Mucosa of descending colon (tissue), 3 donors: ENCODE results near the gene MIF4GD. TPM values are rescaled to one million over a fixed set of nuclear protein-coding genes. Genes with fewer than 3 reads are reported as not detected.
"Not testable (repeated sequence)": the region's sequence is repeated elsewhere in the genome, so short reads cannot be mapped to it uniquely, and the experiment has no call there.

Experiments
- ATAC-seq: fragments of 200-7000 bp; cut with Tn5 transposase; one replicate; pipeline ENCODE4 v1.9.1; 2020; ENCODE audit warnings: mild to moderate bottlenecking, moderate library complexity
- DNase-seq, 3 donors: peaks; one replicate each; pipeline ENCODE4 v3.0.0-alpha.2; 2020
- H3K36me3 ChIP-seq: fragments of 200-600 bp; one replicate; pipeline ENCODE4 v1.8.0; 2021; ENCODE audit warnings: low read depth, mild to moderate bottlenecking
- H3K4me1 ChIP-seq: fragments of 200-600 bp; one replicate; pipeline ENCODE4 v1.8.0; 2021; ENCODE audit warnings: low read depth, mild to moderate bottlenecking
- H3K4me3 ChIP-seq: fragments of 200-600 bp; one replicate; pipeline ENCODE4 v1.8.0; 2021; ENCODE audit warnings: mild to moderate bottlenecking
- H3K9me3 ChIP-seq: fragments of 200-600 bp; one replicate; pipeline ENCODE4 v1.8.0; 2021; ENCODE audit warnings: mild to moderate bottlenecking
- CTCF ChIP-seq: fragments of 200-600 bp; IDR thresholded peaks from one replicate; pipeline ENCODE4 v1.8.0; 2022; ENCODE audit warnings: antibody characterized with exemption, mild to moderate bottlenecking
- intact Hi-C, 2 donors: fragments of 100-400 bp; cut with DNase I in 1 of 2; cut with micrococcal nuclease in 1 of 2; formaldehyde crosslinking; loops; one replicate each; pipeline versions ENCODE4 v1.11.0 to v1.11.1; 2022; cut with DNase I, micrococcal nuclease
- total RNA-seq, 3 donors: library from RNA; stranded (reverse); fragmentation: NEBNext Ultra II Directional in 2 of 3; extraction: Animal tissue kit (Norgen Biotek cat#: 25700) in 2 of 3; gene quantifications; one replicate each; pipeline versions ENCODE4 v1.2.1 to v1.2.4, GENCODE V29; 2021 to 2023
- donor health status: DM: no; HTN: no; CAD: no; lungs with moderate emphysema.
- donor health status: DM: no; HTN: no; CAD: no.
- donor health status: DM: no; HTN: yes; CAD: no.

MIF4GD gene
- total RNA-seq, 3 donors from 2014 or later = 17.3 to 21.4 (median 19.1) TPM

- Histone ChIP-seq H3K4me1 (no peaks in the 10 kb centered on the region), H3K9me3 (no peaks in the 10 kb centered on the region), H3K36me3 (no peaks in the 10 kb centered on the region), H3K4me3 (no peak overlapping the region)
- DNase-seq (no peak), ATAC-seq (no peak)
- intact Hi-C loops = no loop called here
- TF ChIP-seq CTCF = no peak
Measured at GRCh38 chr17:75301502-75302206, 30.6 kb upstream of the MIF4GD start.

- no peaks in the 10 kb centered on the region for H3K4me1 ChIP-seq
- TF ChIP-seq CTCF = no peak
- ATAC-seq (peak; percentile 31), DNase-seq (no peak)
- H3K9me3 ChIP-seq = no peaks in the 10 kb centered on the region
- no peak overlapping the region for H3K4me3 ChIP-seq
- H3K36me3 ChIP-seq = no peaks in the 10 kb centered on the region
- intact Hi-C loops = no loop called here
Measured at GRCh38 chr17:75301049-75301448, 30.0 kb upstream of the MIF4GD start.

GRCh38 chr17:75300280-75300679 lies 29.2 kb upstream of the MIF4GD start:
- DNase-seq = no peak
- no peaks in the 10 kb centered on the region for H3K9me3 ChIP-seq
- no peaks in the 10 kb centered on the region for H3K4me1 ChIP-seq
- H3K36me3 ChIP-seq = no peaks in the 10 kb centered on the region
- no peak for ATAC-seq
- no peak overlapping the region for H3K4me3 ChIP-seq
- no peak for TF ChIP-seq CTCF
- intact Hi-C loops = no loop called here

- no peak for TF ChIP-seq CTCF
- intact Hi-C loops = no loop called here
- Histone ChIP-seq H3K9me3 (no peaks in the 10 kb centered on the region), H3K4me3 (no peak overlapping the region), H3K36me3 (no peaks in the 10 kb centered on the region), H3K4me1 (no peaks in the 10 kb centered on the region)
- ATAC-seq (peak; percentile 73), DNase-seq (peak in 1 of 3 donors; percentile 48)
Measured at GRCh38 chr17:75295201-75296158, 24.4 kb upstream of the MIF4GD start.

GRCh38 chr17:75292810-75293448 lies 21.9 kb upstream of the MIF4GD start:
- intact Hi-C loops, H3K4me1 ChIP-seq, ATAC-seq, H3K4me3 ChIP-seq, DNase-seq, H3K36me3 ChIP-seq, H3K9me3 ChIP-seq: not testable (repeated sequence)
